CD4-positive, alpha-beta T cell (primary cell): ENCODE measurements around the gene BRMS1. TPM values are rescaled to one million over a fixed set of nuclear protein-coding genes. Genes with fewer than 3 reads are reported as not detected.
"Not testable (repeated sequence)": the region's sequence is repeated elsewhere in the genome, so short reads cannot be mapped to it uniquely, and the experiment has no call there.

ENCODE experiments used
- ATAC-seq: fragments of 200-7000 bp; cut with Tn5 transposase; one replicate; pipeline ENCODE4 v1.10.0; 2022; ENCODE audit warnings: mild to moderate bottlenecking; ENCODE audit not compliant: poor library complexity
- CTCF ChIA-PET: fragments of 350-600 bp; sonication (Branson Sonifier 250); formaldehyde crosslinking; loops from one replicate; lab custom pipeline; 2021; ENCODE audit warnings: antibody characterized with exemption, inconsistent platforms; lab: Charles Lee
- POLR2A ChIA-PET: fragments of 350-600 bp; sonication (Branson Sonifier 250); formaldehyde crosslinking; loops from one replicate; lab custom pipeline; 2021; ENCODE audit warnings: antibody characterized with exemption, inconsistent platforms; lab: Charles Lee
- DNase-seq, 14 experiments: peaks; one replicate each; pipeline ENCODE4 v3.0.0-alpha.2; 2013 to 2020; ENCODE audit warnings: mixed read lengths in 2 of 14
- H3K27ac ChIP-seq, 2 donors: one replicate each; pipeline versions ENCODE4 v1.5.1 to v1.7.0; 2013; ENCODE audit warnings: low read length in 2 of 2, low read depth in 1 of 2, mild to moderate bottlenecking in 1 of 2
- H3K27me3 ChIP-seq, 2 experiments: 1 replicate in 1 of 2; 2 replicates in 1 of 2; pipeline versions ENCODE4 v1.6.1 to v1.7.0; 2013; ENCODE audit warnings: low read length in 2 of 2, control low read depth in 1 of 2, mild to moderate bottlenecking in 1 of 2, moderate library complexity in 1 of 2; ENCODE audit not compliant: insufficient read depth in 2 of 2, control insufficient read depth in 1 of 2
- H3K36me3 ChIP-seq: one replicate; pipeline ENCODE4 v1.6.1; 2013; ENCODE audit warnings: low read length, control low read depth; ENCODE audit not compliant: insufficient read depth
- H3K4me1 ChIP-seq: one replicate; pipeline ENCODE4 v1.6.1; 2013; ENCODE audit warnings: low read length, control low read depth; ENCODE audit not compliant: insufficient read depth
- H3K4me3 ChIP-seq: one replicate; pipeline ENCODE4 v1.5.1; 2013; ENCODE audit warnings: mild to moderate bottlenecking, low read length, moderate library complexity
- H3K9me3 ChIP-seq, 2 experiments: 1 replicate in 1 of 2; 2 replicates in 1 of 2; pipeline versions ENCODE4 v1.6.1 to v1.7.0; 2013; ENCODE audit warnings: low read length in 2 of 2, mild to moderate bottlenecking in 2 of 2, control low read depth in 1 of 2, moderate library complexity in 1 of 2; ENCODE audit not compliant: control insufficient read depth in 1 of 2, insufficient read depth in 1 of 2
- H3K27ac Mint-ChIP-seq: one replicate; pipeline ENCODE4 v1.8.0; 2020; ENCODE audit warnings: mixed read lengths
- H3K27me3 Mint-ChIP-seq: one replicate; pipeline ENCODE4 v1.8.0; 2021; ENCODE audit warnings: mixed read lengths
- H3K36me3 Mint-ChIP-seq: one replicate; pipeline ENCODE4 v1.8.0; 2021; ENCODE audit warnings: low read depth, mixed read lengths
- H3K4me1 Mint-ChIP-seq: one replicate; pipeline ENCODE4 v1.8.0; 2021; ENCODE audit warnings: low read depth, mixed read lengths
- H3K4me3 Mint-ChIP-seq: one replicate; pipeline ENCODE4 v1.8.0; 2020; ENCODE audit warnings: mild to moderate bottlenecking, mixed read lengths
- H3K9me3 Mint-ChIP-seq: one replicate; pipeline ENCODE4 v1.8.0; 2020; ENCODE audit warnings: mixed read lengths
- intact Hi-C, 2 experiments: fragments of 100-400 bp; cut with DNase I in 1 of 2; cut with micrococcal nuclease in 1 of 2; formaldehyde crosslinking; loops; one replicate each; pipeline versions ENCODE4 v1.15.1 to v1.9.0; 2023 to 2025; cut with DNase I, micrococcal nuclease
- total RNA-seq, 174 experiments: library from RNA in 2 of 174; stranded (reverse) in 2 of 174; gene quantifications; one replicate each; pipeline ENCODE4 v1.2.3 and lab custom pipeline; 2021 to 2026
- TF ChIP-seq, protein P1 (sequence below): fragments of 200-600 bp; IDR thresholded peaks from one replicate; pipeline ENCODE4 v1.8.0; 2022; ENCODE audit warnings: antibody characterized with exemption, mild to moderate bottlenecking

BRMS1 gene
- total RNA-seq, 2 experiments from 2014 or later, result 52.7 to 58.4 TPM

DNA sequence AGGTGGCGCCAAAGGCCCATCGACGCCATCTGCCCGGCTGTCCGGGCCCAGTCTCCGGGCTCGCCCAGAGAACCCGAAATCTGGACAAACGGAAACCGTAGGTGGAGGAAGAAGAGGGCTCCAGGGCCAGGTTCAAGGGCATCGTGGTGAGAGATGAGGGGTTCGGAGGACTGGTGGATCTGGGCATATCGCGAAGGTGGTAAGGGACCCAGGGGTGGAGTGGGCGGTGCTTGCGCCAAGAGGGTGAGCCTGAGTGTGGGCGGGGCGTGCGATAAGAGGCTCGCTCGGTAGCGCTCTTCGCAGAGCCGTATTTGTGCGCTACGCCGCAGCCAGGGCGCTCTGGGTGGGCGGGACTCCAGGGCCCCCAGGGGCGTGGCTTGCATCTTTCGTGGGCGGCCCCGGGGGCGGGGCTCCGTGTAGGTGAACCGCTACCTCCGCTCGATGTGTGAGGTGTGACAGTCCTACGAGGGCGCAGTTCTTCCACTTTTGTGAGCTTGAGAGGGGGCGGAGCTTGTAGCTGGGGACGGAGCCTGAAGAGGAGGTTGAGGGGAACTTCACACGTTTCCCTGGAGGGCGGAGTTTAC, 32.8 kb downstream of the BRMS1 start:
- intact Hi-C loops, result loop anchor here (1.0 kb wide), 4 partner anchors 16 to 77 kb away; partner anchors contain the start of genes BRMS1 (in 2 of the 2) and YIF1A (in 1 of the 2)
- Mint-ChIP-seq H3K4me1 (peaks cover 22% of the 10 kb centered on the region), H3K36me3 (no peaks in the 10 kb centered on the region), H3K9me3 (no peaks in the 10 kb centered on the region), H3K27me3 (peaks cover 4% of the 10 kb centered on the region), H3K27ac (peak overlapping the region; percentile 95), H3K4me3 (peak overlapping the region; percentile 90)
- Histone ChIP-seq H3K36me3 (no peaks in the 10 kb centered on the region), H3K4me3 (peak overlapping the region; percentile 61), H3K27me3 (no peaks in the 10 kb centered on the region), H3K4me1 (peaks cover 51% of the 10 kb centered on the region), H3K9me3 (no peaks in the 10 kb centered on the region), H3K27ac (peak overlapping the region; percentile 65 to 90)
- TF ChIP-seq, protein P1, sequence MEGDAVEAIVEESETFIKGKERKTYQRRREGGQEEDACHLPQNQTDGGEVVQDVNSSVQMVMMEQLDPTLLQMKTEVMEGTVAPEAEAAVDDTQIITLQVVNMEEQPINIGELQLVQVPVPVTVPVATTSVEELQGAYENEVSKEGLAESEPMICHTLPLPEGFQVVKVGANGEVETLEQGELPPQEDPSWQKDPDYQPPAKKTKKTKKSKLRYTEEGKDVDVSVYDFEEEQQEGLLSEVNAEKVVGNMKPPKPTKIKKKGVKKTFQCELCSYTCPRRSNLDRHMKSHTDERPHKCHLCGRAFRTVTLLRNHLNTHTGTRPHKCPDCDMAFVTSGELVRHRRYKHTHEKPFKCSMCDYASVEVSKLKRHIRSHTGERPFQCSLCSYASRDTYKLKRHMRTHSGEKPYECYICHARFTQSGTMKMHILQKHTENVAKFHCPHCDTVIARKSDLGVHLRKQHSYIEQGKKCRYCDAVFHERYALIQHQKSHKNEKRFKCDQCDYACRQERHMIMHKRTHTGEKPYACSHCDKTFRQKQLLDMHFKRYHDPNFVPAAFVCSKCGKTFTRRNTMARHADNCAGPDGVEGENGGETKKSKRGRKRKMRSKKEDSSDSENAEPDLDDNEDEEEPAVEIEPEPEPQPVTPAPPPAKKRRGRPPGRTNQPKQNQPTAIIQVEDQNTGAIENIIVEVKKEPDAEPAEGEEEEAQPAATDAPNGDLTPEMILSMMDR, result peak; percentile 97
- POLR2A ChIA-PET, result interaction anchor here (0.6 to 3.0 kb wide), 32 partner anchors 8 to 840 kb away, joined by 3 to 39 read pairs (median 6); partner anchors contain the start of genes B4GAT1, BRMS1, MALAT1 and MRPL11
- ATAC-seq, result peak; percentile 74
- DNase-seq, result peak; percentile 91 to 100 (median 99)
- CTCF ChIA-PET, result interaction anchor here (0.8 to 3.6 kb wide), 20 partner anchors 10 to 1465 kb away, joined by 3 to 30 read pairs (median 4); partner anchors contain the start of genes BRMS1, CCDC85B, MRPL11 and RIN1

DNA sequence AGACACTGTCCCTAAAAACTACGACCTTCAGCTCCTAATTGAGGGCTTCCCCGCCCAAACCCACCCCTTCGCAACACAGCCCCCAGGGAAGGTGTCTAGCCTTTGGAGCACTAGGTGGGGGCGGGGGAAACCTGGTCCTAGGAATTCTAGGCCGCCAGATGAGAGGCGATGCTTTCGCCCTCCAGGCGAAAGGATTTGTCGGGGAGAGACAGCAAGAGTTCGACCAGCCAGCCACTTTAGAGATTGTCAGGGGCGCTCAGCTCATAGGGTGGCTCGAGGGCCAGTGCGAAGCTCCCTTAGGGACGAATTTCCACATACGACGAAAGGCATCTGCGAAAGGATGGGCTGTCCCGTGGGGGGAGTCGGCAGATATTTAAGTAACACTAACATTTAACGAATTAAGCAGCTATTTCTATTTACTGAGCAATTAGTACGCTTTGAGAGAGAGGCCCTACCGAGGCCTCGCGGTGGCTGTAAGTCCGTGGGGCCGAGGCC, 33.4 kb downstream of the BRMS1 start:
- no peaks in the 10 kb centered on the region for H3K36me3 ChIP-seq
- no peaks in the 10 kb centered on the region for H3K36me3 Mint-ChIP-seq
- H3K27me3 Mint-ChIP-seq, result peaks cover 4% of the 10 kb centered on the region
- H3K4me3 Mint-ChIP-seq, result peak overlapping the region; percentile 90
- DNase-seq, result no peak
- no peaks in the 10 kb centered on the region for H3K9me3 Mint-ChIP-seq
- H3K9me3 ChIP-seq, result no peaks in the 10 kb centered on the region
- H3K27ac ChIP-seq, result peak overlapping the region; percentile 51 to 65
- H3K4me1 ChIP-seq, result peaks cover 51% of the 10 kb centered on the region
- peaks cover 22% of the 10 kb centered on the region for H3K4me1 Mint-ChIP-seq
- peak overlapping the region; percentile 61 for H3K4me3 ChIP-seq
- TF ChIP-seq, protein P1, result no peak
- POLR2A ChIA-PET, result interaction anchor here (0.7 to 3.0 kb wide), 11 partner anchors 15 to 77 kb away, joined by 3 to 39 read pairs (median 13); partner anchors contain the start of genes B4GAT1, BRMS1, SLC29A2 and YIF1A
- CTCF ChIA-PET, result interaction anchor here (0.8 to 3.6 kb wide), 18 partner anchors 10 to 1465 kb away, joined by 3 to 30 read pairs (median 6); partner anchors contain the start of genes BRMS1, CCDC85B, MRPL11 and RIN1
- ATAC-seq, result peak; percentile 21
- no peaks in the 10 kb centered on the region for H3K27me3 ChIP-seq
- peak overlapping the region; percentile 95 for H3K27ac Mint-ChIP-seq
- intact Hi-C loops, result loop anchor here in 1 of 2 experiments (1.0 kb wide), 2 partner anchors 17 to 78 kb away; no protein-coding TSS in a partner anchor

DNA sequence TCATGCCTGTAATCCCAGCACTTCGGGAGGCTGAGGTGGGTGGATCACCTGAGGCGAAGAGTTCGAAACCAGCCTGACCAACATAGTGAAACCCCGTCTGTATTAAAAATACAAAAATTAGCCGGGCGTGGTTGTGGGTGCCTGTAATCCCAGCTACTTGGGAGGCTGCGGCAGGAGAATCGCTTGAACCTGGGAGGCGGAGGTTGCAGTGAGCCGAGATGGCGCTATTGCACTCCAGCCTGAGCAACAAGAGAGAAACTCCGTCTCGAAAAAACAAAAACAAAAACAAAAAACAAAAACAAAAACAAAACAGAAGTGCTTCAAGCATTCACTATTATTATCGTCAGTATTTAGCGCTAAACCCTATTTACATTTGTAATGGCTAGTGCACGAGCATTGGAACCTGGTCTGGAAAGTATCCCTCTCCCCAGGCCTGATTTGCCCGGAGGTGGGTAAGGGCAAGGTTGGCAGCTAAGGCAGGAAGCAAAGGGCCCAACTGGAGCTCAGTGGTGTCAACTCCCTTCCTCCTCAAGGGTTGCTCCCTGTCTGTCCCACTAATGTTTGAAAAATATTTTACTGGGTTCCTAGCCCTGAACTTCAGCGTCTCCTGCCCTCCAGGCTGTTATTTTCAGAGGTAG, 34.0 kb downstream of the BRMS1 start:
- H3K4me1 Mint-ChIP-seq, result peaks cover 20% of the 10 kb centered on the region
- not testable (repeated sequence) for H3K36me3 ChIP-seq, DNase-seq, H3K9me3 Mint-ChIP-seq, H3K27me3 ChIP-seq, H3K4me3 Mint-ChIP-seq, H3K36me3 Mint-ChIP-seq, H3K4me3 ChIP-seq, H3K27ac Mint-ChIP-seq, ATAC-seq, H3K27me3 Mint-ChIP-seq, H3K9me3 ChIP-seq, H3K27ac ChIP-seq
- ChIA-PET CTCF (interaction anchor here (0.8 to 3.6 kb wide), 14 partner anchors 11 to 1464 kb away, joined by 3 to 30 read pairs (median 6); partner anchors contain the start of genes BRMS1, MRPL11, RIN1 and TMEM151A), POLR2A (interaction anchor here (0.7 to 3.0 kb wide), 9 partner anchors 15 to 78 kb away, joined by 4 to 39 read pairs (median 18); partner anchors contain the start of genes B4GAT1, BRMS1, SLC29A2 and YIF1A)
- intact Hi-C loops, result loop anchor here in 1 of 2 experiments (1.0 kb wide), 2 partner anchors 17 to 78 kb away; no protein-coding TSS in a partner anchor
- H3K4me1 ChIP-seq, result peaks cover 46% of the 10 kb centered on the region
